Fibroblast of mammary gland (primary cell): Measurements from ENCODE around the gene PRKAR1B.

Experiments
- DNase-seq: peaks from one replicate; pipeline ENCODE4 v3.0.0-alpha.2; 2010; ENCODE audit warnings: low read depth
- H3K4me3 ChIP-seq: 2 replicates; pipeline ENCODE4 v1.5.1; 2011; ENCODE audit warnings: low read depth, mild to moderate bottlenecking, low read length, moderate library complexity; ENCODE audit not compliant: control insufficient read depth
- TF ChIP-seq, protein P1 (sequence below): conservative IDR thresholded peaks from 2 replicates; pipeline ENCODE4 v1.5.1; 2011; ENCODE audit warnings: low read depth, low read length, inconsistent platforms; ENCODE audit not compliant: control insufficient read depth, insufficient read depth

PRKAR1B gene

DNA sequence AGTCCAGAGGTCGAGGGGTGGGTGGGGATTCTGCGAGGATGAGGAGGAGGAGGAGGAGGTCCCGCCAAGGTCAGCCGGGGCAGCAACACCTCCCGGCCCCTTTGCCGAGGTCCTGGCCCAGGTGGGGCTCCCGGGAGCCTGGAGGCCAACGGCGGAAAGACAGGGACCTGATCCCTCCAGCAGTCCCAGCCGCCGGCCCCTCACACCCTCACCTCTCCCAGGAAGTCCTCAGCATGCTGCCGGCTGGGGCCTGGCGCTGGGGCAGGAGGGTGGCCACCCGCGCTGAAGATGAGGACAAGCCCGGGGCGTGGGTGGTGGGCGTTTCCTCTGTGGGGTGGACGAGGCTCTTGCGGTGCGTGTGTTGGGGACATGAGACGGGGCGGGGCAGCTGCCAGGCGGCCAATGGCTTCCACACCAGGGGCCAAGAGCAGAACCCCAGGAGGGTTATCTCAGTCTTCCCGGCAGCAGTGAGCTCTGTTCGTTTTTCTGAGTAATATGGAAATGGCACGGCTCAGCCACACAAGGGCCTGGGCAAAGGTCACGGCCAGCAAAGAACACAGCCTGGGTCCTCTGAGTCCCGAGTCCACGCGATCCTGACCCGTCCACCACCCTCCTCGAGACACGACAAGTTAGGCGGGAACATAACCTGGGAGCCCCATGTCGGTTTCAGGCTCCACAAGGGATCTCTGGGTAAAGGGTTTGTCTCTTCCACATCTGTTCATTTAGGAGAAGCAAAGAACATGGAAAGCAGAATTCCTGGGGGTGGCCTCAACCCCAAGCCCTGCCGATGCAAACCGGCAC is 124.5 kb downstream of the PRKAR1B start:
- TF ChIP-seq, protein P1, sequence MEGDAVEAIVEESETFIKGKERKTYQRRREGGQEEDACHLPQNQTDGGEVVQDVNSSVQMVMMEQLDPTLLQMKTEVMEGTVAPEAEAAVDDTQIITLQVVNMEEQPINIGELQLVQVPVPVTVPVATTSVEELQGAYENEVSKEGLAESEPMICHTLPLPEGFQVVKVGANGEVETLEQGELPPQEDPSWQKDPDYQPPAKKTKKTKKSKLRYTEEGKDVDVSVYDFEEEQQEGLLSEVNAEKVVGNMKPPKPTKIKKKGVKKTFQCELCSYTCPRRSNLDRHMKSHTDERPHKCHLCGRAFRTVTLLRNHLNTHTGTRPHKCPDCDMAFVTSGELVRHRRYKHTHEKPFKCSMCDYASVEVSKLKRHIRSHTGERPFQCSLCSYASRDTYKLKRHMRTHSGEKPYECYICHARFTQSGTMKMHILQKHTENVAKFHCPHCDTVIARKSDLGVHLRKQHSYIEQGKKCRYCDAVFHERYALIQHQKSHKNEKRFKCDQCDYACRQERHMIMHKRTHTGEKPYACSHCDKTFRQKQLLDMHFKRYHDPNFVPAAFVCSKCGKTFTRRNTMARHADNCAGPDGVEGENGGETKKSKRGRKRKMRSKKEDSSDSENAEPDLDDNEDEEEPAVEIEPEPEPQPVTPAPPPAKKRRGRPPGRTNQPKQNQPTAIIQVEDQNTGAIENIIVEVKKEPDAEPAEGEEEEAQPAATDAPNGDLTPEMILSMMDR: no peak
- peak; percentile 6 for DNase-seq
- no peak overlapping the region for H3K4me3 ChIP-seq

DNA sequence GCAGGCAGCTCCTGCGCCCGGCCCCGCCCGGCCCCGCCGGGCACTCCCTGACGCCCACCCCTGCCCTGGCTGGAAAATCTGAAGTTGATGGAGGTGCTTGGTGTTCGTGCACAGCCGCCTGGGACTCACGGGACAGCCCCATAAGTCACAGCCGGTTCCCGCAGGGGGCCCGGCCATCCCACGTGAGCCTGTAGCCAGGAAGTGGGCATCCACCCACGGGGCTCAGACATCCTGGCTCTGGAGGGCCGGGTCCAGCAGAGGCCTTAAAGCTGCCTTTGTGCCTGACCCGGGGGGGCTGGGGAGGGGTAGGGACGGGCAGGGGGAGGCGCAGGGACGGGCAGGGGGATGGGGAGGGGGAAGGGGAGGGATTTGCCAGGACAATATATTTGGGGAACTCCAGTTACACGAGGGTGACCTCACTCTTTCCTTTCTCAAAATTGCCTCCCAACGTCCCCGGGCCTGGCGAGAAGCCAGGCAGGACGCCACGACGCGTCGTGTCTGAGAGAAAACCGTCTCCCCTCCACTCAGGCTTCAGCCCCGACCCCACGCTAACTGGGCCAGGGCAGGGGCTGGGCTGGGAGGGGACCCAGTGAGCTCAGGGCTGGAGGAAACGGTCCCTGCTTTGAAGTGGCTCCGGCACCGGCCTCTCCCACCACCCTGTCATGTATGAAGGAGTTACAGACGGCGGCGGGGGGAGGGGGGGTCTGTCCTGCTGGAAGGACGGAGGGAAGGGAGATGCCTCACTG is 125.3 kb downstream of the PRKAR1B start:
- no peak for DNase-seq
- H3K4me3 ChIP-seq: no peak overlapping the region

DNA sequence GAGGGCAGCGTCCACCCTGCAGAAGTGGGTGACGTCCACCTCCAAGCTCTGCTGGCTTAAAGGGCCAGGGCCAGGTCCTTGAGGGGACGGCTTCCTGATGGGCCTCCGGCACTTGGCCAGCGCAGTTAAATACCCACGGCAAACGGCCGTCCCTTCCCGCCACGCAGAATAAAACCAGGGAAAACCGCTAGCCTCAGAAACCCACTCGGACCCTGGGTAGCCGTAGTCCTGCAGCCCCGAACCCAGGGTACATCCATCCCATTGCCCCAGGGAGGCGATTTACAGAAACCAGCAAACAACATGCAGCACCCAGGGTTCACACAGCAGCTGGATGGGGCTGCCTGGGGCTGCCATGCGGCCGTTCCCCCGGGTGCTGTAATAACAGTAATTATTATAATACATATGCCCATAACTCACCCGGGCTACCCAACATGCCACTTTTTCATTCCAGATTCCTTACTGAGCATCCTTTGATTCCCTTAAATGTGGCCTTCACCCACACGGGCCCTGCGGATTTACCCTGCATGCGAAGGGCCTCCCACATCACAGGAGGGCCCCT is 126.0 kb downstream of the PRKAR1B start:
- TF ChIP-seq, protein P1: no peak
- H3K4me3 ChIP-seq: no peak overlapping the region
- DNase-seq: no peak

More for the DNA sequence above, 125.3 kb downstream of the PRKAR1B start:
- TF ChIP-seq, protein P1: no peak

DNA sequence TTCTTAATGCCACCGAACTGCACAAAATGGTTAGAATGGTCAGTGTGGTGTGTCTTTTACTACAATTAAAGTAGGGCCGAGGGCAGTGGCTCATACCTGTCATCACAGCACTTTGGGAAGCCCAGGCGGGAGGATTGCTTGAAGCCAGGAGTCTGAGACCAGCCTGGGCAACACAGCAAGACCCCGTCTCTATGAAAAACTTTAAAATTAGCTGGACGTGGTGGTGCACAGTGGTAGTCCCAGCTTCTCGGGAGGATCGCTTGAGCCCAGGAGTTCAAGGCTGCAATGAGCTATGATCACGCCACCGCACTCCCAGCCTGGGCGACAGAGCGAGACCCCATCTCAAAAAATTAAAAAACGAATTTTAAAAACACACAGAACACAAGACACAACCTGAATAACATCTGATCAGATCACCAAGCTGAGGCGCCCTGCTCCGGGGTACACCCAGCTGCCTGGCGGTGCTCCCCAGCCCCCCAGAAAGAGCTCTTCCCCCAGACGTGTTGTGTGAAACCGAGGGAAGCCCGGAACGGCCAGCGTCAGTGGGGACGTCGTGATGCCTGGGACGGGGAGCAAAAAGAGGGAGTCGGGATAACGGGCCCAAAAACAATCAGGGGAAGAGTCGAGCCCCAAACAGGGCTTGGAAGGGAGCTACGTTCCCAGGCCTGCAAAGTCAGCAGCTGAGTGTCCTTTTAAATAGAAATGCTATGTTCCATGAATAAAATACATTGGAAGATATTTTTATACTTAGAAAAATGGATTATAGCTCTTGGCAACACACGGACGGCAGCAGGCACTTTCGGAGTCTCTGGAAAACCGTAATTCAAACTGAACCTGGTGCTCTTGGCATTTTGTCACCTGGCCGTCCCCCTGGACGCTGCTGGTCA is 126.7 kb downstream of the PRKAR1B start:
- H3K4me3 ChIP-seq: no peak overlapping the region
- no peak for DNase-seq
- TF ChIP-seq, protein P1: no peak

DNA sequence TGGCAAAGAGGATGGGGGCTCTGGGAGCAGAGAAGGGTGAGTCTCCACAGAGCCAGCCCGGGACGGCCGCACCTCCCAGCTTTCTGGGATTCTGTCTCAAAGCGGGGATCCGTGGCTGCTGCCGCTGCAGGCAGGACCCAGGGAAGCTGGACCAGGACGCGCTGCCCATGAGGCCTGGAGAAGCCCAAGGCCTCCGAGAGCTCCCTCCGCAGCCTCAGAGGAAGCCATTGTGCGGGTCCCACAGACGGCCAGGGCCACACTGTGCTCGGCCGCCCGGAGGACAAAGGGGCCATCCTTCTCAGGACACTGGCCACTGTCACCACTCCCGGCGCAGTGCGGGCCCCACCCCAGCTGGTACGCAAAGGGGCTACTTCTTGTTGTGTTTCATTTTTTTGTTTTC is 128.2 kb downstream of the PRKAR1B start:
- no peak for DNase-seq
- no peak overlapping the region for H3K4me3 ChIP-seq
- TF ChIP-seq, protein P1: no peak
